Measurements from ENCODE around the gene NPFFR1.
A peak's percentile ranks its signal among the peaks of the same experiment; 100 is the strongest.

NPFFR1 gene, protein sequence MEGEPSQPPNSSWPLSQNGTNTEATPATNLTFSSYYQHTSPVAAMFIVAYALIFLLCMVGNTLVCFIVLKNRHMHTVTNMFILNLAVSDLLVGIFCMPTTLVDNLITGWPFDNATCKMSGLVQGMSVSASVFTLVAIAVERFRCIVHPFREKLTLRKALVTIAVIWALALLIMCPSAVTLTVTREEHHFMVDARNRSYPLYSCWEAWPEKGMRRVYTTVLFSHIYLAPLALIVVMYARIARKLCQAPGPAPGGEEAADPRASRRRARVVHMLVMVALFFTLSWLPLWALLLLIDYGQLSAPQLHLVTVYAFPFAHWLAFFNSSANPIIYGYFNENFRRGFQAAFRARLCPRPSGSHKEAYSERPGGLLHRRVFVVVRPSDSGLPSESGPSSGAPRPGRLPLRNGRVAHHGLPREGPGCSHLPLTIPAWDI

DNA sequence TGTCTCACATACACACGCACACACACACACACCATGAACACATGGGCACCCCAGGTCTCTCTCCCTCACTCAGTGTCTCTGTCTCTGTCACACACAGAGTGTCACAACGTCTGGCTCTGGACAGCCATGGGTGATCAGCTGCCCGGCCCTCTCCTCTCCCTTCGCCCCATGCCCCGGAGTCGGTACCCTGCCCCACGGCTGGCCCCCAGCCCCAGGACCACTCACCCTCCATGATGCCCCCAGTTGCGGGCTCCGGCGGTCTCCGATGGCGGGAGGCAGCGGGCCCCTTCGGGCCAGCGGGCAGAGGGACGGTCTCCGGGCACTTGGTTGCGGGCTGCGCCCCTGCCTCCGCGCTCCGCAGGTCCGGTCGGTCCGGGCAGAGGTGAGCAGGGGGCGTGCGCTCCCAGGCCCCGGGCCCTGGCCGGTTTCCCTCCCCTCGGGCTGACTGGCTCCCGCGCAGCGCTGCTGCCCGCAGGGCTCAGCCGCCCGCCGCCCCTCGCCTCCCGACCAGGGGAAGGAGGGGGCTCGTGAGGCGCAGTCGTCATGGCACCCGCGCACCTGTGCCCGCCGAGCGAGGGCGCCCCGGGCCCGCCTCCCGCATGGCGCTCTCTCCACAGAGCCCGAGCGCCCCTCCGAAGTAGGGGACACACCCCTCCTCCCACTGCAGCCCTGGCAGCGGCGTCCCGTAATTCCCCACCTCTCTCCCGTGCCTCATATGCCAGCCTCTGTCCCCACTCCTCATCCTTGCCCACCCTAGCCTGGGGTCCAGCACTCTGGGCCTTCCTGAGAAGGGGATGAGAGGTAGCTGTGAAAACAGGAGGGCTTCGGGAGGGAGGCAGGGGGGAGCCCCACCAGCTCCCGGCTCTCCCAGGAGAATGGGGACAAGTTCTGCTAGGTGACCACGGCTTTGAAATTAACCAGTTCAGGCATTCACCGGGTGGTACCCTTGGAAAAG is at the start of gene NPFFR1:
TSS of gene NPFFR1 (minus strand) at position 560 of the 955 bp plus-strand sequence. CDS start at position 232, 328 bp downstream.
- peak in 1 of 58 donors; percentile 13 for DNase-seq

DNA sequence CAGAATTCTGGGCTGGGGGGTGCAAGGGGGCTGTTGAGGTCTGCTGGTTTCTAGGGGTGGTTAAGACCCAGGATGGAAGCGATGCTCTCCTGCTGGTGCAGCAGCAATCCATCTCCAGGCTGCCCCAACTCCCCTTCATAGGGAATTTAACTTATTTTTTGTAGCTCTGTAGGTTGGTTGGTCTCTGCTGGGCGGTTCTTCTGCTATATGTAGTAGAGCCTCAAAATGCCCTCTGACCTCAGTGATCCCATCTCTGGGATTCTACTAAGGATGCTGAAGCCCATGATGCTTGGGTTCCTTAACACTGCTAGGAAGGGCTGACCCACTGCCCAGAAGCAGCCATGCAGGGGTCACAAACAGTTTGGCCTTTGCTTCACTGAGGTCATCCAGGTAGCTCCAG is 49.5 kb upstream of the NPFFR1 start:
- DNase-seq, result no peak

DNA sequence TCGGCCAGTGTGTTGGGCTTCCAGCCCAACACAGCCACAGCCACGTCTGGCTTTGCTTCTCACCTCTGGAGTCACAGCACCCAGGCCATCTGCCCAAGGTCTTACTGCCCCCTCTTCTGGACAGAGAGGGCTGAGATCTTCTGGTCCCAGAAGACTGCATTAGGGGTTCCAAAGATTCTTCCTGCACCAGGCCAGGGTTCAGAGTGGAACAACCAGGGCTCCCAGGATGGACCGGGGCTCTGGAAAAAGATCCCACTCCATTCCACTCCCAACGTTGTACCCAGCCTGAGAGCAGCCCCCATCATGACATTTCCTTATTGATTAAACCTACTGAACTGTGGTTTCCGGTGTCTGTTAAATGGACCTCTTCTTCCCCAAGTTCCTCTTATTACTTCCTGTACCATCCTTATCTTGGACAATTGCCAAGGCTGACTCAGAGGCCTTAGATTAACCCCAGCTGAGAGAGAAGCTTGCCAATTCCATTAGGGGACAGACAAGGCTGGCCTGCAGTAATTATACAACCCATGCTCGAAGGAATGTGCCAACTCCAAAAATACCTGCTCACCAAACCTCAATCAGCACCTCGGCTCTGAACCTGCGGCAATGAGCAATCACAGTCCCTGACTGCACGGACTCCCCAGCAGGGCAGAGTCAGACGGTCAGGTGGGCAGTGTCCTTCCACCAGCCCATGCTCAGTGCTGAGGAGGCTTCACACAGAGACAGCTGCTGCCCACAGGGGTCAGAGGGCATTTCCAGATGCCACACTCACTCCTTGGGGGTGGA is 47.9 kb upstream of the NPFFR1 start:
- DNase-seq, result peak in 10 of 58 donors; percentile 5 to 44 (median 26)

DNA sequence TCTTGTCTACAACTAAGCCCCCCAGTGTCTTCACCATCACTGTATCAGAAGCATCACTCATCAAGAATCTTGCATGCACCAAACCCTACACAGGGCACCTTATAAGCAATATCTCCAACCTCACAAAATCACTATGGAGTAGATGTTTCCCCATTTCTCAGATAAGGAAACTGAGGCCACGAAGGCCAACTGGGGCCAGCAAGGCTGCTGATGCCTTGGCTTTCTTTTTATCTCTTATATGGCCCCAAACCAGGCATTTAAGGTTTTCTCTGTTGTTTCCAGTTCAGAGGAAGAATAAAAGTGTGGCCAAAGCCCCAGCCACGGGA is 47.3 kb upstream of the NPFFR1 start:
- DNase-seq, result no peak

DNA sequence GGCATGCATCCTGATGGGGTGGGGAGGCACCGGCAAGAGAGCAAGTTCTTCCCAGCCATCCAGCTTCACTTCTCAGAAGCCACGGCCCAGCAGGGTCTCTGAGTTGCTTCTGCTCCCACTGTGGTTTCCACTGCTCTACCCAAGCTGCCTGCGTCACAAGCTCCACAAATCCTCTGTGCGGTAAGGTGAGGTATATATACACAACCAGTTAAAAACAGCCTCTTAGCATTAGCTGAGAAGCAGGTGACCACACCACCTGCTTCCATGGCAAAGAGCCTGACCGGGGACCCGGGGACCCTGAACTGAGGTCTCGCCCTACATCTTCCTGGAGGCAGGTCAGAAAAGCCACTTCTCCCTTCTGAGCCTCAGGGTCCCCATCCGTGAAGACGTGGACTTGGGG is 46.9 kb upstream of the NPFFR1 start:
- no peak for DNase-seq

DNA sequence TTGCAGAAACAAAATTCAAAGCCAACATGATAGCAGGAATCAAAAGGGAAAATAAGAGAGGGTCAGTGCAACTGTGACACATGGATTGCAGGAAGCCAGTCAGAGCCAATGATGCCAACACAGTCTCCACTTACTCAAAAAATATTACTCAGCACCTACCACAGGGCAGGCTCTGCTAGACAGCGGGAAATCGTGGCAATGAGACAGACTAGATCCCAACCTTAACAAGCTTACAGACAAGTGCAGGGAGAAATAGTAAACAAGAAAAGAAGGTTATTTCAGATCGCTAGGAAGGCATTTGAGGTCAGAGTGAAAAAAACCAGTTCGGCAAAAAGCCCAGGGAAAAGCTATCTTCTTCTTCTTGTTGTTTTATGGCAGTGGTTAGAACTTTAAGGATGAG is 45.2 kb upstream of the NPFFR1 start:
- no peak for DNase-seq

DNA sequence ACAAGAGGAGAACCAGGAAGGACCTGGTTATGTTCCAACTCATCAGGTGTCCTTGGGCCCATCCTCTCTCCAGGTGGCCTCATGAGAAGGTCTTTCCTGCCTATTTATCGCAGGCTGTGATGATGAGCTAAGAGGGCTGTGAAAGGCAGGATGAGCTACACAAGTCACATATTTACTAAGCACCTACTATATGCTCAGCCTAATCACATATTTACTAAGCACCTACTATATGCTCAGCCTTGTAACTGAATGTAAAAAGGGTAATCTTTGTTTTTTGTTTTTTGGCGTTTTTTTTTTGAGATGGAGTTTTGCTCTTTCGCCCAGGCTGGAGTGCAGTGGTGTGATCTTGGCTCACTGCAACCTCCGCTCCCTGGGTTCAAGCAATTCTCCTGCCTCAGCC is 44.2 kb upstream of the NPFFR1 start:
- no peak for DNase-seq

DNA sequence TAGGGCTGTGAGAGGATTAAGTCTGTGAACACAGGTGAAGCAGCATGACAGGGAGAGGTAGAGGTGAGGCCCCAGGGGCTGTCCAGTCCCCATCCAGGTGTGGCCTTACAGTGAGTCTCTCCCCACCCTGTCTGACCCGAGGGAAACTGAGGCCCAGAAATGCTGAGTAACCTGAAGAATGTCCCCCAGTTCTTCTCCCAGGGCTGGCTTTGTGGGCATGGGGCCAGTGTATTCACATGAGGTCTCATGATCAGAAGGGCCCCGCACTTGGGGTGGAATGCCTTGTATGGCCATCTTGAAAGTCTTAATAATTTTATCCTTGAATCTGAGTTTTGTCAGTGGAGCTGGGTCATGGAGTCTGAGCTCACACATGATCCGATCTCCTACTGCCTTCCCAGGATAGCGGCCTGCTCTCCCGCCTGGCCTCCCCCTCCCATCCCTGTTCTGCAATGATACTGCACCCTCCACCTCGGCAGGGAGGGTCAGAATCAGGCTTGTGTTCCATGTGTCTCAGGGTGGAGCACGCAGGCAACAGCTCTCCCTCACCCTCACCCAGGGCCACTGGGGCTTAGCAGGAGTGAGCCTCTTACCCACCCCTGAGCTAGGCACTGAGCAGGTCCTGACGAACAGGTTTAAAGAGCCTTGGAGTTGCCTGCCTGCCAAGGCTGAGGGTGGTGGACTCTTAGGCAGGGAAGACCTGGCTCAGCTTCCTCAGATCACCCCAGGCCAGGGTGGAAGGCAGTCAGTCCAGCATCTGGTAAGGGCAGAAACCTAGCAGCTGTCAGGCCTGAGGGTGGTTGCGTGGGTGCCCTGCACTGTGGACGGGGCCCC is 41.4 kb upstream of the NPFFR1 start:
- DNase-seq, result no peak

DNA sequence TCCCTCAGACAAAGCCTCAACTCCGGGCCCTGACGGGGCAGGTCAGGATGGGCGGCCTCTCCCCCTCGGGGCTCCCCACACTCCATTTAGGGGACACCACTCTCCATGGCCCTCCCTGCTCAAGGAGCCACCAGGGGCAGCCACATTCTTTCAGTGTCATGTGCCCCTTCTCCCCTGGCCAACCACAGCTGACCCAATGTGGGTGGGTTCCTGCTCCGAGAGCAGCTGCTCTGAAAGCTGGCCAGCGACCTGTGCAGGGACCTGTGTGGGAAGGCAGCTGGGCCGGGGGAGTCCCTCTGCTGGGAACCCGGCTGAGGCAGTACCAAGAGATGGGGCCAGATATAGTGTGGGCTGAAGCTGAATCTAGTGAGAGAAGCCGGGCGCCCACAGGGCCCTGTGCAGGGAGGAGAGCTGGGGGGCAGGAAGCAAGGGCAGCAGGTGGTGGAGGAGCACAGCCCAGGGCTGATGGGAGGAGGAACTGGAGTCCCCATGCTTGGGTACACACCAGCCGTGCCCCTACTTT is 40.6 kb upstream of the NPFFR1 start:
- no peak for DNase-seq

DNA sequence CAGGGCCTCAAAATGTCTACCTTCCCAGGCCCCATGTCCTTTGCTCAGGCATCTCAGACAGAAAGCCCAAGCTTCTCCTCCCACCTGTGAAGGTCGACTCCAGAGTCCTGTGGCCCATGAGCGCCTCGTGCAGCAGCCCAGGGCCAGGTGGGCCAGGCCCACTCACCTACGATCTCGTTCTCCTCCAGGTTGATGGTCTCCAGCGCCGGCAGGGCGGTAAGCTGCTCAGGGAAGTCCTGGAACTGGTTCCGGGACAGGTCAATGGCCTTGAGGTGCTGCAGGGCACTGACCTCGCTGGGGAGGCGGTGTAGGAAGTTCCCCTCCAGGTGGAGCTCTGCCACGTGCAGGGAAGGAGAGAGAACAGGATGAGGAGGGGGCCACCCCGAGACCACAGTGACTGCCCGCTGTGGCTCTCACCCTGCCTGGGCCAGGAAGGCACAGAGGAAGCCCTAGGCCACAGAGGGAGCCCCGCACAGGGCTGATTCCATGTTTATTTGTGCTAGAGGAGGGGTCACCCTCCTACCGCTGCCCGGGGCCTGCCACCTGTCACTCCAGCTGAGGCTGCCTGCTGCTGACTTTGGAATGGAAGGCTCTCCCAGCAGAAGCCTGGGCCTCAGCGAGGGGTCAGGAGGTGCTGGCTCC is 40.0 kb upstream of the NPFFR1 start:
- DNase-seq, result no peak

DNA sequence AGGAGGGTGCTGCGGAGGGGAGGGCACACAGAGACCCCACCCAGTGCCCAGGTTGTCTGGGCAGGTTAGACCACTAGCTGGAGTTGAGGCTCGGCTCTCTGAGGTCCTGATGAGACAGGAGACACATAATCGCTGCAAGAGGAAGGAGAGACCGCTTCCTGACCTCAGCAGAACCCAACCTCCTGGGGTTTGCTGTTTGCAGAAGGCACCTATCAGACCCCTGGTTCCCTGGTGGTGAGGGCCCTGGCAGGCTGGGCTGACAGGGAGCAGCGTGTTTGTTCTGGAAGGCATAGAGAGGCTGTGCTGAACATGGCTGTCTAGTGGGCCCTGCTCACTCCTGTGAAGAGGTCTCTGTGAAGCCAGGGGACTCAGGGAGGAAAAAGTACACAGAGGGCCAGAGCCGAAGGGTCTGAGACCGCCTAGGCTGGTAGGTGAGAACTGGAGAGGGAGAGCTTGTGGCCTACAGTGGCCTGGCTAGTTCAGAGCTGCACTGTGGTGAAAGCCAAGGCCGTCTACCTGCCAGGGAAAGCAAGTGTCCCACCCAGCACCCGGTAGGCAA is 39.4 kb upstream of the NPFFR1 start:
- no peak for DNase-seq

DNA sequence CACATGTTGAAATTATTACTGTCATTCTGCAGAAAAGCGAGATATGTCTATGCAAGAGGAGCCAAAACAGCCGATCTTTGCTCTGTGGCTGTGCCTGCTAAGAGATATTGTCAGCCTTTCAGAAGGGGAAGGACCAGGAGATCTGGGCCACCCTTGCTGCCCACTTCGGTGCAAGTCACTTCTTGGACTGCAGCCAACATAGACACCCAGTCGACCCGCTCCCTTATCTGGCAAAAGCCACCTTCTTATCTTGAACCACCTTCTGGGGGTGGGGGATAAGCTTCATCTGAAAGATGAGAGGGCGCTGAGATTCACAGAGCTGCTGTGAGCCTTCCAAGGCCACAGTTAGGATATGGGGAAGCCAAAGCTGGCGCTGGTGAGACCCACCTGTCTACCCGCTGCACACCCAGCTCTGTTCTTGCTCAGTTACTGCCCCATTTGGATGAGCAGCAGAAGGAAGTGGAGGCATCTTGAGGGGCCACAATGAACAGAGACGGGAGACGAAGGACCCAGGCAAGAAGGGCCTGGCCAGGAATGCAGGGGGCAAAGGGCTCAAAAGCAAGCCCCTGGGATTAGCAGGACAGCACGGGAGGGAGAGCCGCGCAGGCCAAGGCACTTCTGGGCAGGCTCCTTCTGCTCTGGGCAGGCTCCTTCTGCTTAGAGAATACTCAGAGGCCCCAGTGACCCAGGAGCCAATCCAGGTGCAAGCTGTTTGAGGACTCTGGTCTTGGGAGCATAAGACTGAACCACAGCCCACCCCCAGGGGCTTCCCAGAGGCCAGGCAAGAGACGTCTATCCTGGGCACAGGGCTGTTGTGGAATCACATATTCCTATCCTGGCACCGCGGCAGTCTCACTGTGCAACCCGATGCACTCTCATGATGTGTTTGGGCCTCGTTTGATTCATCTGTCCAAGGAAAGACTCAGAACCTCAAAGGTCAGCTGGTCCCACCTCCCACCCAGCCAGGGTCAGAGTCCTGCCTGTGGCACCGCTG is 38.4 kb upstream of the NPFFR1 start:
- no peak for DNase-seq

DNA sequence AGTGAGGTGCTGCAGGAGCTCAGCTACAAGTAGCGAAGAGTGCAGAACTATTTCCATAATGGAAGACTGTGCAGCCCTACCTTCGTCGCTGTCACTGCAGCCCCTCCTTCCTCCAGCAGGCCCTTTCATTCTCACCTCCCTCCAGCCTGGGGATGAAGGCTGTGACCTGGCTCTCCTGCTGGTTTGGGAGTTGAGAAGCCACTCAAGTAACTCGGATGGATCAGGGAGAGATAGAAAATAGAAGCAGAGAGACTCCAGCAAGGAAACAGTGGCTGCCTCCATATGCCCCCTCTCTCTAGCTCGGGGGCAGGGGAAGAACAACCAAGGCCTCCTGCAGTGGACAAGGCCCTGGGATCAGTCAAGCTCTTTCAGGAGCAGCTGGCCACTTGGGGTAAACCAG is 37.4 kb upstream of the NPFFR1 start:
- no peak for DNase-seq

DNA sequence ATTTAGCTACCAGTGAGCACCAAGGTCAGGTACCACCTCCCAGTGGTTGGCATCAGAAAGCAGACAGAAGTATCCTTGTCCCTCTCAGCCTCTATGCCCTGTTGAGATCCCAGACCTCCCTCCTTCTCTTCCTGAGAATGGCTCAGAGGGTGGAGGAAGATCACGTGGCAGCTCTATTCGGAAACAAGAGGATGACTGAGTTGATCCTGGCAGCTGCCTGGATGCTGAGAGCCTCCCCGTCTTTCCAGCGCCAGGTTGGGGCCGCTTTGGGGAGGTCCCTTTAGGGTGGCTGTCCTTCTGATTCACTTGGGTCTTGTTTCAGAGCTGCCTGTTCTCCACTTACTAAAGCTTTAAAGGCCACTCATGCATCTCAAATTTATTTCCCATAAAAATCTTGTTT is 36.9 kb upstream of the NPFFR1 start:
- peak in 2 of 58 donors; percentile 6 to 14 for DNase-seq

DNA sequence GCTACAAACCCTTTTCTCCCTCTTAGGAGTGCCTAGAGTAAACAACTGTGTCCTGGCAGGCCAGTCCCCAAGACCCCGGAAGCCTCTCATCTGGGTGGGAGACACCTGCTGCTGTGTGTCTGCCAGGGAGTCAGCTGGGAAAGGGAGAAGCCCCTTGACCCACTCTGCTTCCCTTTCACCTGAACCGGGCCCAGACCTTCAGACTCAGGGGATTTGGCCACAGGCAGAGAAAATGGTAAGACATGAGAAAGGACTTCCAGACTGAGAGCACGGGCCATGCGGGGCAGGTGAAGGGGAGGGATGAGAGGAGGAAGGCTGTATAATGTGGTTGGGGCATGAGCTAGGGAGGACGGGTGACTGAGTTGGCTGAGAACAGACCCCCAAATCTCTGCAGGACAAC is 36.0 kb upstream of the NPFFR1 start:
- DNase-seq, result no peak

DNA sequence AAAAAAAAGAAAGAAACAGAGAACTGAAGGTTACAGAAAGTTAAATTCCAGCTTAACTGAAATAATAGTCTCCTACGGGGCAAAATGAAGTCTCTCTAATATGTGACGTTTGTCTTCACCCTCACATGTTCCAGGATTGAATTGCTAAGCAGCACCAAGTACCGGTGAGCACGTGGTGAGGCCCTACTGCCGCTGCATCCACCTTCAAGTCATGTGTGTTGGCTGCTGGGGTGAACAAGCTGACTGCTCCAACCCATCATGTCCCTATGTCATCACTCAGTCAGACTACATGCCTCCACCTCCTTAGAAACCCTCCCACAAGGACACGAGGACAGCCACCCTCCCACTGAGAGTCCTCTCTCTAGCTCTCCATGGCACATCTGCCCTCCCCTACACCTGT is 35.4 kb upstream of the NPFFR1 start:
- DNase-seq, result peak in 1 of 58 donors; percentile 15

DNA sequence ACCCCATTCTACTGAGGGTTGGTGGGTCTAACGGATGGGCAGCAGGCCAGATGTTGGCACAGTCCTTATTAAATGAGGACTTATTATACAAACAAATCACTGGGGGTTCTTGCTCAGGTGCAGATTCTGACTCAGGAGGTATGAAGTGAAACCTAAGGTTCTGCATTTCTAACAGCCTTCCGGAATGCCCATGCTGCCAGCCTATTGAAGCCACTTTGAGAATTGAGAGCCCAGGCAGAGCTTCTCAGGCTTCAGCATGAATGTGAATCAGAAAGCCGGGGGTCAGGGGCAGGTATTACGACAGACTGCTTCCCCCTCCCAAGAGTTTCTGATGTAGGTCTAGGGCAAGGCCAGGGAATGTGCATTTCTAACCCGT is 34.1 kb upstream of the NPFFR1 start:
- no peak for DNase-seq

DNA sequence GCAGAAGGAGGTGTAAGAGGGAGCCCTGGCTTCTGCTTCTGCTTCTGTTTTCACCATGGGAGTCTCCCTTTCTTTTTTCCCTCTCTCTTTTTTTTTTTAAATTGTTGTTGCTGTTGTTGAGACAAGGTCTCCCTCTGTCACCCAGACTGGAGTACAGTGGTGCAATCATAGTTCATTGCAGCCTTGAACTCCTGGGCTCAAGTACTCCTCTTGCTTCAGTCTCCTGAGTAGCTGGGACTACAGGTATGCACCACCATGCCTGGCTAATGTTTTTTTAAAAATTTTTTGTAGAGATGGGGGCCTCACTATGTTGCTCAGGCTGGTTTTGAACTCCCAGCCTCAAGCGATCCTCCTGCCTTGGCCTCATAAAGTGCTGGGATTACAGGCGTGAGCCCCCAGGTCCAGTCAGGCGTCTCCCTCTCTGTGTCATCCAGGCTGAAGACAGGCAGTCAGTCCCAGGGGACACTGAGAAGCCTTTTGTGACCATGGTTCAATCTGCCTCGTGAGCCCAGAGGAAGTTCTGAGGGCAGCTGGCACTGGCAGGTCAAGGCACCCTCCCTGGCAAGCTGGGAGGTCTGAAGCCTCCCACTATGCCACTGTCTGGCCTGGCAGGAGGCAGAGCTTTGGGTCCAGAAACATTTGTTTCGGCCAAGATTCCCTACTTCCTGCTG is 33.6 kb upstream of the NPFFR1 start:
- no peak for DNase-seq
